RWPE2 (cell line): ENCODE results near the gene JKAMP.

Source experiments
- ATAC-seq: fragments of 200-7000 bp; cut with Tn5 transposase; 3 replicates; pipeline ENCODE4 v1.9.1; 2021; ENCODE audit warnings: low read depth
- DNase-seq: peaks from one replicate; pipeline ENCODE4 v3.0.0-alpha.2; 2020; ENCODE audit warnings: low spot score
- H3K27ac ChIP-seq: fragments of 450-650 bp; 2 replicates; pipeline ENCODE4 v1.5.1; 2017; ENCODE audit warnings: mild to moderate bottlenecking; ENCODE audit not compliant: poor library complexity, severe bottlenecking
- H3K27me3 ChIP-seq: fragments of 250-450 bp; sonication (Bioruptor Pico); 2 replicates; pipeline ENCODE4 v1.5.1; 2021; ENCODE audit warnings: mild to moderate bottlenecking, moderate library complexity; ENCODE audit not compliant: insufficient read depth, poor library complexity, severe bottlenecking
- H3K36me3 ChIP-seq: fragments of 250-450 bp; sonication (Bioruptor Pico); 2 replicates; pipeline ENCODE4 v1.5.1; 2020; ENCODE audit warnings: low read depth, mild to moderate bottlenecking, moderate library complexity
- H3K4me1 ChIP-seq: fragments of 250-450 bp; sonication (Bioruptor Pico); 2 replicates; pipeline ENCODE4 v1.5.1; 2021; ENCODE audit warnings: mild to moderate bottlenecking, moderate library complexity; ENCODE audit not compliant: insufficient read depth, poor library complexity, severe bottlenecking
- H3K4me3 ChIP-seq: fragments of 250-450 bp; sonication (Bioruptor Pico); 2 replicates; pipeline ENCODE4 v1.5.1; 2021; ENCODE audit warnings: mild to moderate bottlenecking, moderate library complexity; ENCODE audit not compliant: severe bottlenecking
- H3K9me3 ChIP-seq: fragments of 250-450 bp; sonication (Bioruptor Pico); 2 replicates; pipeline ENCODE4 v1.5.1; 2021; ENCODE audit warnings: mild to moderate bottlenecking, moderate library complexity; ENCODE audit not compliant: severe bottlenecking
- CTCF ChIP-seq: fragments of 450-650 bp; IDR thresholded peaks from one replicate; pipeline ENCODE4 v1.5.1; 2017; ENCODE audit warnings: mild to moderate bottlenecking, moderate library complexity; ENCODE audit not compliant: poor library complexity, severe bottlenecking

The JKAMP gene

GRCh38 chr14:59464486-59465315 lies 19.6 kb upstream of the JKAMP start:
- no peaks in the 10 kb centered on the region for H3K9me3 ChIP-seq
- peak overlapping the region; percentile 33 for H3K4me3 ChIP-seq
- peaks cover 3% of the 10 kb centered on the region for H3K27me3 ChIP-seq
- DNase-seq = peak; percentile 72
- no peak overlapping the region for H3K27ac ChIP-seq
- ATAC-seq = peak; percentile 67
- H3K4me1 ChIP-seq = peaks cover 10% of the 10 kb centered on the region
- peaks cover 39% of the 10 kb centered on the region for H3K36me3 ChIP-seq
- TF ChIP-seq CTCF = peak; percentile 7

- Histone ChIP-seq H3K27ac (no peak within 1 kb of the TSS), H3K4me3 (peak within 1 kb of the TSS; percentile 33), H3K4me1 (peaks cover 10% of the 10 kb centered on the region), H3K27me3 (peaks cover 3% of the 10 kb centered on the region), H3K36me3 (peaks cover 32% of the 10 kb centered on the region), H3K9me3 (no peaks in the 10 kb centered on the region)
- no peak for TF ChIP-seq CTCF
- ATAC-seq (no peak), DNase-seq (no peak)
Measured at GRCh38 chr14:59465316-59466135, 18.8 kb upstream of the JKAMP start, which contains the start of gene GPR135. TSS of gene GPR135 (minus strand) at chr14:59465380. CDS start at chr14:59465226, 154 bp downstream.

- TF ChIP-seq CTCF = no peak
- H3K4me3 ChIP-seq = no peak overlapping the region
- no peaks in the 10 kb centered on the region for H3K9me3 ChIP-seq
- DNase-seq (no peak), ATAC-seq (peak; percentile 67)
- no peaks in the 10 kb centered on the region for H3K4me1 ChIP-seq
- H3K27ac ChIP-seq = no peak overlapping the region
- H3K27me3 ChIP-seq = no peaks in the 10 kb centered on the region
- peaks cover 80% of the 10 kb centered on the region for H3K36me3 ChIP-seq
Measured at GRCh38 chr14:59474172-59474571, 10.1 kb upstream of the JKAMP start.

GRCh38 chr14:59475709-59476108 lies 8.6 kb upstream of the JKAMP start:
- peaks cover 87% of the 10 kb centered on the region for H3K36me3 ChIP-seq

More at GRCh38 chr14:59475709-59476108, 8.6 kb upstream of the JKAMP start:
- H3K9me3 ChIP-seq = no peaks in the 10 kb centered on the region
- TF ChIP-seq CTCF = no peak
- H3K4me1 ChIP-seq = no peaks in the 10 kb centered on the region
- ATAC-seq (no peak), DNase-seq (no peak)
- no peak overlapping the region for H3K4me3 ChIP-seq
- H3K27ac ChIP-seq = no peak overlapping the region
- H3K27me3 ChIP-seq = no peaks in the 10 kb centered on the region
